Nephron (organoid): ENCODE data around the gene MRPL36.
A peak's percentile ranks its signal among the peaks of the same experiment; 100 is the strongest.

ENCODE experiments used
- H3K27ac Mint-ChIP-seq, 3 experiments: 2 replicates each; pipeline ENCODE4 v1.8.0; 2020; ENCODE audit warnings: mixed read lengths in 3 of 3, mild to moderate bottlenecking in 2 of 3, moderate library complexity in 1 of 3
- H3K27me3 Mint-ChIP-seq: 2 replicates; pipeline ENCODE4 v1.8.0; 2021; ENCODE audit warnings: low read depth, mild to moderate bottlenecking, moderate library complexity, mixed read lengths
- H3K36me3 Mint-ChIP-seq: 2 replicates; pipeline ENCODE4 v1.8.0; 2020; ENCODE audit warnings: low read depth, mixed read lengths
- H3K4me1 Mint-ChIP-seq: 2 replicates; pipeline ENCODE4 v1.8.0; 2020; ENCODE audit warnings: mixed read lengths
- H3K4me3 Mint-ChIP-seq, 3 experiments: 2 replicates each; pipeline ENCODE4 v1.8.0; 2020; ENCODE audit warnings: mild to moderate bottlenecking in 3 of 3, mixed read lengths in 3 of 3, moderate library complexity in 2 of 3
- H3K9me3 Mint-ChIP-seq: 2 replicates; pipeline ENCODE4 v1.8.0; 2020; ENCODE audit warnings: mixed read lengths
- TF ChIP-seq, protein P1 (sequence below), 3 experiments: fragments of 200-600 bp; sonication (generic); IDR thresholded peaks; one replicate each; pipeline ENCODE4 v1.5.0; 2021; ENCODE audit warnings: antibody characterized with exemption in 3 of 3; ENCODE audit not compliant: unreplicated experiment in 3 of 3

The MRPL36 gene

DNA sequence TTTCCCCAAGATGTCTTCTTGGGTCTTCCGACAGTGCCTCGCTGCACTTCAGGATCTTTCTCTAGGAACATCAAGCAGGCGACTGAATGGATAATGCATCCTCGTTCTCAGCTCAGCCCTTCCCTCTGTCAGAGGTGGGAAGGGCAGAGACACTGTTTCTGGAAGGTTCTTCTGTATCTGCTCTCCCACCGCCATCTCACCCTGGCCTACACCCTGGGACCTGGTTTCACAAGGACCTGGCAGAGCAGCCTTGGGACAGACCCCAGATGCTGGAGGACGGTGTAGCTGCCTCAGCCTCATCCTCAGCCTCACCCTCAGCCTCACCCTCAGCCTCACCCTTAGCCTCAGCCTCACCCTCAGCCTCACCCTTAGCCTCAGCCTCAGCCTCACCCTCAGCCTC, 18.5 kb downstream of the MRPL36 start:
- TF ChIP-seq, protein P1, sequence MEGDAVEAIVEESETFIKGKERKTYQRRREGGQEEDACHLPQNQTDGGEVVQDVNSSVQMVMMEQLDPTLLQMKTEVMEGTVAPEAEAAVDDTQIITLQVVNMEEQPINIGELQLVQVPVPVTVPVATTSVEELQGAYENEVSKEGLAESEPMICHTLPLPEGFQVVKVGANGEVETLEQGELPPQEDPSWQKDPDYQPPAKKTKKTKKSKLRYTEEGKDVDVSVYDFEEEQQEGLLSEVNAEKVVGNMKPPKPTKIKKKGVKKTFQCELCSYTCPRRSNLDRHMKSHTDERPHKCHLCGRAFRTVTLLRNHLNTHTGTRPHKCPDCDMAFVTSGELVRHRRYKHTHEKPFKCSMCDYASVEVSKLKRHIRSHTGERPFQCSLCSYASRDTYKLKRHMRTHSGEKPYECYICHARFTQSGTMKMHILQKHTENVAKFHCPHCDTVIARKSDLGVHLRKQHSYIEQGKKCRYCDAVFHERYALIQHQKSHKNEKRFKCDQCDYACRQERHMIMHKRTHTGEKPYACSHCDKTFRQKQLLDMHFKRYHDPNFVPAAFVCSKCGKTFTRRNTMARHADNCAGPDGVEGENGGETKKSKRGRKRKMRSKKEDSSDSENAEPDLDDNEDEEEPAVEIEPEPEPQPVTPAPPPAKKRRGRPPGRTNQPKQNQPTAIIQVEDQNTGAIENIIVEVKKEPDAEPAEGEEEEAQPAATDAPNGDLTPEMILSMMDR (IDR thresholded peaks at IDR 0.05; ENCODE audit: unreplicated experiment in 3 of 3): no peak
- Mint-ChIP-seq H3K27ac (peak overlapping the region in 1 of 3 experiments; percentile 17), H3K9me3 (peaks cover under 1% of the 10 kb centered on the region), H3K4me3 (no peak overlapping the region), H3K4me1 (peaks cover 22% of the 10 kb centered on the region), H3K36me3 (no peaks in the 10 kb centered on the region), H3K27me3 (peaks cover 32% of the 10 kb centered on the region)

DNA sequence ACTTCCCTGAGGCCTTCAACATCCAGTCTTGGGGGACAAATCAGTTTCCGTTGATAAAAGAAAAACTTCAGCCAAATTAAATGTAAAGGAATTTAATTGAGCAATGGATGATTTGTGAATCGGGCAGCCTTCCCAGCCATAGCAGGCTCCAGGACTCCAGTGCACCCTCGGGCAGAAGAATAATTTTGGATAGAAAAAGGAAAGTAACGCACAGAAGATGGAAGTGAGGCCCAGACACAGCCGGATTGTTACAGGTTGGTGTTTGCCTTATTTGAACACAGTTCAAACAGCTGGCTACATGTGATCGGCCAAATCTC, 19.1 kb downstream of the MRPL36 start:
- no peak overlapping the region for H3K4me3 Mint-ChIP-seq
- H3K27ac Mint-ChIP-seq: peak overlapping the region in 1 of 3 experiments; percentile 17
- no peaks in the 10 kb centered on the region for H3K36me3 Mint-ChIP-seq
- H3K27me3 Mint-ChIP-seq: peaks cover 32% of the 10 kb centered on the region
- peaks cover 22% of the 10 kb centered on the region for H3K4me1 Mint-ChIP-seq
- H3K9me3 Mint-ChIP-seq: peaks cover 4% of the 10 kb centered on the region
- TF ChIP-seq, protein P1 (IDR thresholded peaks at IDR 0.05; ENCODE audit: unreplicated experiment in 3 of 3): no peak

GRCh38 chr5:1779782-1780613, 19.6 kb downstream of the MRPL36 start:
- H3K36me3 Mint-ChIP-seq: no peaks in the 10 kb centered on the region
- H3K9me3 Mint-ChIP-seq: peaks cover 6% of the 10 kb centered on the region
- TF ChIP-seq, protein P1 (IDR thresholded peaks at IDR 0.05; ENCODE audit: unreplicated experiment in 3 of 3): no peak
- no peak overlapping the region for H3K4me3 Mint-ChIP-seq
- peak overlapping the region in 1 of 3 experiments; percentile 17 for H3K27ac Mint-ChIP-seq
- H3K4me1 Mint-ChIP-seq: peaks cover 22% of the 10 kb centered on the region
- H3K27me3 Mint-ChIP-seq: peaks cover 32% of the 10 kb centered on the region

DNA sequence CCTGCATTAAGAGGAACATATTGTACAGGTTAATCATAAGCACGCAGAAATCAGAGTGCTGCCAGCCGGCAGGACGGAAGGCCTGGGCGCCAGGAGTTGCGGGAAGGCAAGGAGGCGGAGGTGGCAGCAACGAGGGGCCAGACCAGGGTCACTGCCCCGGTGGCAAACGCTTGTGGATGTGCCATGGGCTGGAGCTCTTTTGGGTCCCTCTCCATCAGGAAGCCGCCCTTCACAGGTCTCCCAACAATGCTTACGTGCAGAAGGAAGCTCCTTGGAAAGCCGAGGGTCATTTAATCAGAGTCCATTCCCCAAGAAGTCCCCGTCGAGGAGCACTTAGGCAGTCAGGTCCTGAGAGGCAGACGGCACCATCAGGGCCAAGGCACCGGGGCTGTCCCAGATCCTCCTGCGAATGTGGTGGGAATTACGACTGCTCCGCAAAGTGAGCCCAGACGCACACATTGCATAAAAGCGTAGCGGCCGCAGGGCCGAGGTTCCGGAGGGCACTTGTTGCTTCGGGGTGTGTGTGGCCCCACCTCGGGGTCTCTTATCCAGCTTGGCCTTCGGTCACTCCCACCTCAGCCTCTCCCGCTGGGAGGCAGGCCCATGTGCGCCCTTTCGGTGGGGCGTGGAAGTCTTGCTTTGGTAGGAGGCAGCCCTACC, 20.5 kb downstream of the MRPL36 start:
- peak overlapping the region in 1 of 3 experiments; percentile 79 for H3K27ac Mint-ChIP-seq
- H3K36me3 Mint-ChIP-seq: no peaks in the 10 kb centered on the region
- H3K4me3 Mint-ChIP-seq: no peak overlapping the region
- peaks cover 22% of the 10 kb centered on the region for H3K4me1 Mint-ChIP-seq
- TF ChIP-seq, protein P1 (IDR thresholded peaks at IDR 0.05; ENCODE audit: unreplicated experiment in 3 of 3): no peak
- H3K9me3 Mint-ChIP-seq: peaks cover 6% of the 10 kb centered on the region
- peaks cover 27% of the 10 kb centered on the region for H3K27me3 Mint-ChIP-seq

GRCh38 chr5:1778138-1779020, 21.3 kb downstream of the MRPL36 start:
- TF ChIP-seq, protein P1 (IDR thresholded peaks at IDR 0.05; ENCODE audit: unreplicated experiment in 3 of 3): no peak
- Mint-ChIP-seq H3K9me3 (peaks cover 6% of the 10 kb centered on the region), H3K4me1 (peaks cover 21% of the 10 kb centered on the region), H3K27me3 (peaks cover 25% of the 10 kb centered on the region), H3K27ac (peak overlapping the region in 1 of 3 experiments; percentile 79), H3K4me3 (no peak overlapping the region), H3K36me3 (no peaks in the 10 kb centered on the region)
